Raji (cell line): Measurements from ENCODE around the gene ECHDC1.

Source experiments
- POLR2A ChIP-seq: IDR thresholded peaks from 2 replicates; pipeline ENCODE4 v1.6.1; 2011; ENCODE audit warnings: low read depth, low read length, control low read depth; ENCODE audit not compliant: insufficient read depth

The ECHDC1 gene

DNA sequence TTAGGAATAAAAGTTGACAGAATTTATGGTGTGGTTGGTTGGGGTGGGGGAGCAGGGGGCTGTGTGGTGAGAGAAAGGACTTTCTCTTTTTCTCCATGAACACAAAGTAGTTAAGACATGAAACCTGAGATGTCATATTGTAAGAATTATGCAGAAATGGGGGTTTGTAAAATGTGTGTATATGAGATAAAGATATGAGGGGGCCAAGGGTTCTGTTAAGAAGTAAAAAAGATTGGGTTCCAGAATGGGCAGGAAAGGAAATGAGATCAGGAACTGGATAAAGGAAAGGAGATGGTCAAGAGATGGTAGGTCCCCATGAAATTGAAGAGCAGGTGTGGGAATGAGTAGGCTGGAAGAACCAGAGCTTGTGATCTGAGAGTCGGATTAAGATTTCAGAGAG lies 67.1 kb downstream of the ECHDC1 start:
- TF ChIP-seq POLR2A: no peak

GRCh38 chr6:127273499-127273898 lies 69.9 kb downstream of the ECHDC1 start:
- TF ChIP-seq POLR2A: no peak

- no peak for TF ChIP-seq POLR2A
Observed at GRCh38 chr6:127272576-127272975, 70.8 kb downstream of the ECHDC1 start.

DNA sequence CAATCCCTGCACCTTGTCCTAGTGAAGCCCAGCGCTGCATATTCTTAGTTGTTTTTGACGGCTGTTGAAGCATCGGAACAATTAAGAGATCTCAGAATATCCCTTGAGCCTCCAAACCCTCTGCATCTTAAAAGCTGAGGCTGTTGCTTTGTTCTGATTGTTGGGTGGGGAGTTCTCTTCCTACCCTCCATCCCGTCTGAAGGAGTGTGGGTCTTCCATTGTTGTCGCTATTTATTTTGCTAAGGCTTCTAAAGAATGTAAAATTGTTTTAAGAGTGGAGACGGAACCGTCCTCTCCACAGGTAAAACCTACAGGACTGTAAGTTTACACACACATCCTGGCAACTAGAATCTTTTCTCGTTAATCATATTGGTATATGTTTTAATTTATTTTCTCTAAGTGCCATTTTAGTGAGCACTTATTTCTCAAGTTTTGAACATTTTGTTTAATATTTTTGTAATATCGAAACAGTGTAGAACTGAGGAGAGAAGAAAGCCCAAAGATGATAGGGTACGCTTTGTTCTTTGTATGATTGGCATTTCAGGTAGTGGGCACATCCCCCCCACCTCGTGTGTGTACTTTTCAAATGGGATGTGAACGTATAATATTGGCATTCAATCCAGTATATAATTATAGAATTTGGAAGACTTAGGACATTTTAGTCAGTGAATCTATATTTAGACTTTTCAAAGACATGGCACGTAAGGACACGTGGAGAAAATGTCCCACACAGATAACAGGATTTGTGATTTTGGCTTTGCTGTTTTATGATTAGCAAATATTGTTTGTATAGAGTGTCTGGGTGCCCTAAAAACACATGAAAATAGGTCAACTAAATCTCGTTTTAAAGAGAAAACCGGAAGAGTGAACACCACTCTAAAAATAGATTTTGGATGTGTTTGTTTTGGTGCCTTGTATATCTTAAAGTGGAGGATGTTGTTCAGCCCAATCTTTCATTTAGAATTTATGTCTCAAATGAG lies 75.5 kb downstream of the ECHDC1 start:
- TF ChIP-seq POLR2A: no peak

- TF ChIP-seq POLR2A: peak; percentile 79
Observed at GRCh38 chr6:127266892-127267645, 76.3 kb downstream of the ECHDC1 start.

- TF ChIP-seq POLR2A: no peak
Observed at GRCh38 chr6:127266178-127266891, 77.1 kb downstream of the ECHDC1 start, which contains the start of gene RNF146. Gene RNF146, plus strand, starts transcription at chr6:127266864. Its CDS starts 13,475 bp downstream, at chr6:127280339.

DNA sequence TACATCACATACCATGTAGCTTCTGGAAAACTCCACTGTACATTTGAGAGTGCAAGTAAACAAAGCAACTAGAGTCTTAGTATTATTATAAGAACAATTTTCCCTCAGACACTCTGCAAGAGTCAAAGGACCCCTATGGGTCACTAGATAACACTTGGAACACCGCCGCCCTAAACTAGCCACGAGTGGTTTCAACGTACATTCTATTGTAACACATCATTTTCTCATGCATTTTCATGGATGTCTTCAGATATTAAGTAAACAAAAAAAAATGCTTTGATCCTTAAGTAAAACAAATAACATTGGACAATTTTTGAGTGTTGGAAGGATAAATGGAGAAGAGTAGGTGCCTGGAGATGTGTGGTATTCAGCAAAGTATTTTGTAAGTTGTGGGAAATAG lies 79.9 kb downstream of the ECHDC1 start:
- TF ChIP-seq POLR2A: no peak

DNA sequence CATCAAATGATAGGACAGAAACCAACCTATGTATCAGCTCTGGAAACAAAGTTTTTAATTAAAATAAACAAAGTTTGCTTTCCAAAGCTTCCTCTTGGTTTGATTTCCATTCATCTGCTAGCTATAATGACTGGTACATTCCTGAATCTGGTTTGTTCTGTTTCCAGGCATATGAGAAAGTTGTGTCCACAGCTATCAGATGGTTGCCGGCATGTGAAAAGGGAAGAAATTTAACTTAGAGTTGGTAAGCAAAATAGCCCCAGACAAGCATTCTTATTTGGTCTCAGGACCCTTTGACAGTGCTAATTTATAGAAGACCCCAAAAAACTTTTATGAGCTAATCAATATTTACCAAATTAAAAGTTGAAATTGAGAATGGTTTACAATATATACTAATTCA lies 80.5 kb downstream of the ECHDC1 start:
- TF ChIP-seq POLR2A: no peak

DNA sequence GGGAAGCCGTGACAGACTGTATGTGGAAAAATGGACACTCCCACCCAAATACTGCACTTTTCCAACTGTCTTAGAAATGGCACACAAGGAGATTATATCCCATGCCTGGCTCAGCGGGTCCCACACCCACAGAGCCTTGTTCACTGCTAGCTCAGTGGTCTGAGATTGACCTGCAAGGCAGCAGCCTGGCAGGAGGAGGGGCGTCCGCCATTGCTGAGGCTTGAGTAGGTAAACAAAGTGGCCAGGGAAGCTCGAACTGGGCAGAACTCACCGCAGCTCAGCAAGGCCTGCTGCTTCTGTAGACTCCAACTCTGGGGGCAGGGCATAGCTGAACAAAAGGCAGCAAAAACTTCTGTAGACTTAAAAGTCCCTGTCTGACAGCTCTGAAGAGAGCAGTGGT lies 88.1 kb downstream of the ECHDC1 start:
- no peak for TF ChIP-seq POLR2A

- TF ChIP-seq POLR2A: no peak
Observed at GRCh38 chr6:127249621-127250020, 93.8 kb downstream of the ECHDC1 start.

DNA sequence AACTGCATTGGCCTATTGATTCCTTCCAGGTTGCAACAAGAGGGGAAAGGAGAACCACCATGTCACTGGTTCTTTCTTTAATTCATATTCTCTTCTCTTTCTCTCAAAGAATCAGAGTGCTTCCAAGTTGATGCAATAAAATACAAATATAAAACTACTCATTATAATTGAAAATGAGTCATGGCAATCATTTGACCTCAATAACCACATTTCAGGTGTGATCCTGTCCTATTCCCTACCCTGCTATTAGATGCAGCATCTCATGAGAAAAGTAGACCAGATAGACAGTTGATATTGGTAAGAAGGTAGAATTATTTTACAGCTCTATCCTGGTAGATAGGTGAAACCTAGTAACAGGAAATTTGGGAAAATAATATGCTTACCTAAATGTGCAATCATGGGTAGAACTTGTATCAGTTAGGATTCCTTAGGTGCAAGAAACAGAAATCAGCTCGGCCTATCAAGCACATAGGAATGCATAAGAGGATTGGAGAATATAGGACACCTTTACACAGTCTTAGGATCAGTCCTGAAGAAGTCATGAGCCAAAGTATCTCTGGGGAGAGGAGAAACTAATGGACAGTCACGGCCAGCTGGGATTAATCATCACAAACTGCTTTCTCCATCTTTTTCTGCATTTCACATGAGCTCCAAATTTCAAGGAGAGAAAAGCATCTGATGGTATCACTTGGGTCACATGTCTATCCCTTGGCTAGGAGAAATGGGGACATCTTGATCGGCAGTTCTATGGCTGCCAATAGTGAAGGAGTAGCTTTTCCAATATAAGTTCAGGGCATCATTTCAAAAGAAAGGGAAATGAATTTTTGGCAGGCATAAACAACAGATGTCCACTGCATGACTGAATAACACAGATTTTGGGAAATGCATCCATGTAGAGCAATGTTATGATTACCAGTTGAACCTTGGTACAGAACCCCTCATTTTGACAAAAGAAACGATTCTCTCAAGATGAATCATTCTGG lies 96.0 kb downstream of the ECHDC1 start:
- no peak for TF ChIP-seq POLR2A

- TF ChIP-seq POLR2A: no peak
Observed at GRCh38 chr6:127243501-127243900, 99.9 kb downstream of the ECHDC1 start.
